ENCODE data around the gene KLRC4. TPM values are rescaled to one million over a fixed set of nuclear protein-coding genes. Genes with fewer than 3 reads are reported as not detected.
"Not testable (repeated sequence)": the region's sequence is repeated elsewhere in the genome, so short reads cannot be mapped to it uniquely, and the experiment has no call there.

Gene KLRC4
- total and polyA plus RNA-seq, 4 donors, result 0.45 to 0.91 TPM; not detected in 2

DNA sequence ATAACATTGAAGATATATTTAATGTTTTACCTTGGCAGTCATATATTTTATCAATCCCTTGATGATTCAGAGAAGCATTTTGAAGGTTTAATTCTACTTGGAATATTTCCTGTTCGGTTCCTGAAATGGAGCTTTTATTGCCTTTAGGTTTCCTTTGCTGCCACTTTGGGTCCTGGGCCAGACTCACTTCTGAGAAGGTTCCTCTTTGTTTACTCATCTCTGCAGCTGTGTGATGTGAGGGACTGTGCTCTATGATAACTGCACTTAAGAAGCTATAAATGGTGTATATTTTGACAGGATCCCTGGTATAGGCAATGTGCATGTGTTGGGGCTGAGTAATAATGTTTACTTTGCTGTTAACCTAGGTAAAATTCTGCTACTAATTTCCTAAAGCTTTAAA, 10.8 kb upstream of the KLRC4 start, which contains the start of gene KLRC3:
KLRC3 (minus strand) TSS at position 262 of the 400 bp plus-strand sequence; CDS start at position 217, 45 bp downstream.
- not testable (repeated sequence) for H3K4me1 ChIP-seq (ENCODE audit: control insufficient read depth in 5 of 5, insufficient read depth in 5 of 5, low read length in 5 of 5); DNase-seq; ATAC-seq (ENCODE audit: insufficient read depth, low FRiP score); H3K27me3 ChIP-seq (ENCODE audit: control insufficient read depth in 3 of 3, insufficient read depth in 3 of 3, low read length in 2 of 3); H3K27ac ChIP-seq (ENCODE audit: low read depth in 1 of 2, low read length in 1 of 2); H3K4me3 ChIP-seq; H3K9me3 ChIP-seq (ENCODE audit: control insufficient read depth in 4 of 4, insufficient read depth in 3 of 4, low read length in 3 of 4); H3K9ac ChIP-seq (ENCODE audit: insufficient read depth in 1 of 2, low read length in 2 of 2); H3K36me3 ChIP-seq (ENCODE audit: control insufficient read depth in 4 of 4, insufficient read depth in 4 of 4, low read length in 4 of 4)
- 31 to 35% methylated on average over 1 of the region's 1 CpG for WGBS, 2 donors

DNA sequence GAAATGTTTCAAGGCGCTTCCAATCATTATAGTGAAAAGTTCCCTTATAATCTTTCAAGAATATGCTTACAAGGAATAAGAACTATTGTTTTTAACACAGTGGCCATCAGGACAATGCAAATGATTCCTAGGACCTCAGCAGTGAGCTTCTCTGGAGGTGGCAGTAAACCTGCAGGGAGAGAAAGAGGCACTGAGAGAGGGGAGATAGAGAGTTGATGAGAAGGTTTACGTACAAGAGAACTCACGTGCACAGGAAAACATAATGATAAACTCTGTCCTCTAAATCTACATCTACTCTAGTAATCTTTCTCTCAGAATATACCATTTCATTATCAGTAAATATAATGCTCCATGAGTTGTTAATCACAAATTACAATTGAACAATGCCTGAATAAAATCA, 715 bp downstream of the KLRC4 start:
- Histone ChIP-seq H3K4me1 (ENCODE audit: control insufficient read depth in 5 of 5, insufficient read depth in 5 of 5, low read length in 5 of 5) (no peaks in the 10 kb centered on the region), H3K27me3 (ENCODE audit: control insufficient read depth in 3 of 3, insufficient read depth in 3 of 3, low read length in 2 of 3) (no peaks in the 10 kb centered on the region), H3K9me3 (ENCODE audit: control insufficient read depth in 4 of 4, insufficient read depth in 3 of 4, low read length in 3 of 4) (no peaks in the 10 kb centered on the region), H3K27ac (ENCODE audit: low read depth in 1 of 2, low read length in 1 of 2) (no peak overlapping the region), H3K9ac (ENCODE audit: insufficient read depth in 1 of 2, low read length in 2 of 2) (no peak overlapping the region), H3K36me3 (ENCODE audit: control insufficient read depth in 4 of 4, insufficient read depth in 4 of 4, low read length in 4 of 4) (no peaks in the 10 kb centered on the region), H3K4me3 (no peak overlapping the region)
- DNase-seq (no peak), ATAC-seq (ENCODE audit: insufficient read depth, low FRiP score) (no peak)
- 44 to 71% methylated on average over 3 of the region's 3 CpGs for WGBS, 2 donors
- TF ChIP-seq, protein P1, sequence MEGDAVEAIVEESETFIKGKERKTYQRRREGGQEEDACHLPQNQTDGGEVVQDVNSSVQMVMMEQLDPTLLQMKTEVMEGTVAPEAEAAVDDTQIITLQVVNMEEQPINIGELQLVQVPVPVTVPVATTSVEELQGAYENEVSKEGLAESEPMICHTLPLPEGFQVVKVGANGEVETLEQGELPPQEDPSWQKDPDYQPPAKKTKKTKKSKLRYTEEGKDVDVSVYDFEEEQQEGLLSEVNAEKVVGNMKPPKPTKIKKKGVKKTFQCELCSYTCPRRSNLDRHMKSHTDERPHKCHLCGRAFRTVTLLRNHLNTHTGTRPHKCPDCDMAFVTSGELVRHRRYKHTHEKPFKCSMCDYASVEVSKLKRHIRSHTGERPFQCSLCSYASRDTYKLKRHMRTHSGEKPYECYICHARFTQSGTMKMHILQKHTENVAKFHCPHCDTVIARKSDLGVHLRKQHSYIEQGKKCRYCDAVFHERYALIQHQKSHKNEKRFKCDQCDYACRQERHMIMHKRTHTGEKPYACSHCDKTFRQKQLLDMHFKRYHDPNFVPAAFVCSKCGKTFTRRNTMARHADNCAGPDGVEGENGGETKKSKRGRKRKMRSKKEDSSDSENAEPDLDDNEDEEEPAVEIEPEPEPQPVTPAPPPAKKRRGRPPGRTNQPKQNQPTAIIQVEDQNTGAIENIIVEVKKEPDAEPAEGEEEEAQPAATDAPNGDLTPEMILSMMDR (IDR thresholded peaks at IDR 0.05; ENCODE audit: control extremely low read depth, extremely low read depth), result no peak

DNA sequence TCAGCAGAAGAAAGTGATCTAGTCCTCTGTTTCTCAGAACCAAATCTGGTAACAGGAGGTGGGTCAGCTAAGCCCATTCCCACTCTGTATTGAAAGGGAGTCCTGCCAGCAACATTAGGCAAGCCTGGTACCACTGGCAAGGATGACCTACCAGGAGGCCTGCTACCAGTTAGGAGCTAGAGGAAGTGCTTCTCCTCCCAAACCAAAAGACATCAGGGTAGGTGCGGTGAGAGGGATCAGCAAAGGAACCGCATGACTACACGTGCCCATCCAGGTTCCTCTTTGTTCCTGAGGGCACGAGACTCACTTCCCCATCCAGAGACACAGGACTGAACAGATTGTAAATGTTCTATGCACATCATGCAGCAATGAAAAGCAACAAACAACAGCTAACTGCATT, 2.8 kb downstream of the KLRC4 start:
- 32 to 60% methylated on average over 4 of the region's 4 CpGs for WGBS, 2 donors
- Histone ChIP-seq H3K4me1 (ENCODE audit: control insufficient read depth in 5 of 5, insufficient read depth in 5 of 5, low read length in 5 of 5) (no peaks in the 10 kb centered on the region), H3K36me3 (ENCODE audit: control insufficient read depth in 4 of 4, insufficient read depth in 4 of 4, low read length in 4 of 4) (no peaks in the 10 kb centered on the region), H3K4me3 (no peak overlapping the region), H3K9me3 (ENCODE audit: control insufficient read depth in 4 of 4, insufficient read depth in 3 of 4, low read length in 3 of 4) (no peaks in the 10 kb centered on the region), H3K27ac (ENCODE audit: low read depth in 1 of 2, low read length in 1 of 2) (no peak overlapping the region), H3K9ac (ENCODE audit: insufficient read depth in 1 of 2, low read length in 2 of 2) (no peak overlapping the region), H3K27me3 (ENCODE audit: control insufficient read depth in 3 of 3, insufficient read depth in 3 of 3, low read length in 2 of 3) (no peaks in the 10 kb centered on the region)
- ATAC-seq (ENCODE audit: insufficient read depth, low FRiP score), result no peak
- peak in 2 of 3 donors; percentile 10 to 18 for DNase-seq
- TF ChIP-seq, protein P1 (IDR thresholded peaks at IDR 0.05; ENCODE audit: control extremely low read depth, extremely low read depth), result no peak

DNA sequence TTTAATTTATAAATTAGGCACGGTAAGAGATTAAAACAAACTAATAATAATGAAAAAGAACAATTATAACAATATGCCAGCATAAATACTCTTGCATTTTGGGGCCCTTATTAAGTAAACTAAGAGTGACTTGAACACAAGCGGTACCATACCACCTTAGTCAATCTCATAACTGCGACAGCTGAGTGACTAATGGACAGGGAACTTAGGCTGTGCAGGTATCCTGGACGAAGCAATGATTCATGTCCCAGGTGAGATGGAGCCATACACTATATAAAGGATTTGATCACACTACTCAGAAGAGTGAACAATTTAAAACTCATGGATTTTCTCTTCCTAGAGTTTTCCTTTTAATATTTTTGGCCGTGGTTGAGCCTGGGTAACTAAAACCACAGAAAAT, 4.3 kb downstream of the KLRC4 start:
- TF ChIP-seq, protein P1 (IDR thresholded peaks at IDR 0.05; ENCODE audit: control extremely low read depth, extremely low read depth), result no peak
- H3K9me3 ChIP-seq (ENCODE audit: control insufficient read depth in 4 of 4, insufficient read depth in 3 of 4, low read length in 3 of 4), result no peaks in the 10 kb centered on the region
- ATAC-seq (ENCODE audit: insufficient read depth, low FRiP score) (no peak), DNase-seq (no peak)
- H3K4me3 ChIP-seq, result no peak overlapping the region
- H3K36me3 ChIP-seq (ENCODE audit: control insufficient read depth in 4 of 4, insufficient read depth in 4 of 4, low read length in 4 of 4), result no peaks in the 10 kb centered on the region
- H3K27ac ChIP-seq (ENCODE audit: low read depth in 1 of 2, low read length in 1 of 2), result no peak overlapping the region
- no peaks in the 10 kb centered on the region for H3K27me3 ChIP-seq (ENCODE audit: control insufficient read depth in 3 of 3, insufficient read depth in 3 of 3, low read length in 2 of 3)
- no peaks in the 10 kb centered on the region for H3K4me1 ChIP-seq (ENCODE audit: control insufficient read depth in 5 of 5, insufficient read depth in 5 of 5, low read length in 5 of 5)
- H3K9ac ChIP-seq (ENCODE audit: insufficient read depth in 1 of 2, low read length in 2 of 2), result no peak overlapping the region
- WGBS, 2 donors, result 92 to 94% methylated on average over 5 of the region's 5 CpGs

Data from lung (tissue), 12 donors.